Prostate gland (tissue), 2 donors: Measurements from ENCODE around the gene ST6GALNAC3.

Experiments
- CTCF ChIP-seq, 4 experiments: fragments of 200-600 bp in 2 of 4; fragments of 450-650 bp in 2 of 4; sonication (generic) in 2 of 4; IDR thresholded peaks; 1 replicate in 3 of 4; 2 replicates in 1 of 4; pipeline ENCODE4 v1.5.1; 2016 to 2019; ENCODE audit warnings: antibody characterized with exemption in 4 of 4, mild to moderate bottlenecking in 2 of 4, moderate library complexity in 2 of 4
- POLR2A ChIP-seq: fragments of 450-650 bp; IDR thresholded peaks from one replicate; pipeline ENCODE4 v1.6.1; 2016; ENCODE audit warnings: antibody characterized with exemption, mild to moderate bottlenecking
- POLR2AphosphoS5 ChIP-seq: sonication (generic); formaldehyde crosslinking; IDR thresholded peaks from one replicate; pipeline ENCODE4 v1.6.1; 2017; ENCODE audit warnings: antibody characterized with exemption

- TF ChIP-seq POLR2AphosphoS5 (no peak), CTCF (IDR thresholded peaks at IDR 0.05) (no peak), POLR2A (no peak)
Measured at GRCh38 chr1:76164165-76164564, 89.6 kb downstream of the ST6GALNAC3 start.
